ENCODE measurements around the gene STOML3.

Gene STOML3

GRCh38 chr13:38933786-38934185, 56.8 kb downstream of the STOML3 start:
- no peak overlapping the region for H3K4me3 ChIP-seq (ENCODE audit: low read length in 2 of 2)
- no peak for DNase-seq (ENCODE audit: low spot score)
- H4K8ac ChIP-seq (ENCODE audit: low read depth, low read length) = no peak overlapping the region

GRCh38 chr13:38922170-38922569, 68.5 kb downstream of the STOML3 start:
- no peaks in the 10 kb centered on the region for H3K27me3 ChIP-seq (ENCODE audit: control insufficient read depth in 3 of 3, insufficient read depth in 3 of 3, low read depth in 1 of 3, low read length in 3 of 3)
- H2AFZ ChIP-seq (ENCODE audit: low read length) = peak overlapping the region; percentile 65
- H3K14ac ChIP-seq (ENCODE audit: low read length) = no peak overlapping the region
- peaks cover 3 to 5% of the 10 kb centered on the region in 2 donors for H3K4me1 ChIP-seq (ENCODE audit: control insufficient read depth in 2 of 2, insufficient read depth in 1 of 2, low read depth in 1 of 2, low read length in 2 of 2)
- H4K91ac ChIP-seq (ENCODE audit: low read depth, low read length, poor library complexity) = no peak overlapping the region
- no peak overlapping the region for H3K23ac ChIP-seq (ENCODE audit: low read depth, low read length, poor library complexity)
- no peaks in the 10 kb centered on the region for H3K79me1 ChIP-seq (ENCODE audit: low read depth, low read length)
- no peak overlapping the region for H2BK5ac ChIP-seq (ENCODE audit: low read length)
- H2BK120ac ChIP-seq (ENCODE audit: low read depth, low read length) = no peak overlapping the region
- H2AK5ac ChIP-seq (ENCODE audit: low read depth, low read length) = no peak overlapping the region
- H3K4me3 ChIP-seq (ENCODE audit: low read length in 2 of 2) = no peak overlapping the region
- H2BK12ac ChIP-seq (ENCODE audit: low read length) = no peak overlapping the region
- no peak overlapping the region for H3K4ac ChIP-seq (ENCODE audit: low read length)
- peaks cover 0 to 1% of the 10 kb centered on the region in 2 donors for H3K36me3 ChIP-seq (replicated peaks in 1 of 2; ENCODE audit: control insufficient read depth in 2 of 2, insufficient read depth in 2 of 2, low read length in 2 of 2)
- DNase-seq (ENCODE audit: low spot score) = no peak
- WGBS, 2 donors (ENCODE audit: extremely low coverage in 2 of 2, insufficient read length in 2 of 2, insufficient replicate concordance in 1 of 2) = no CpG with 5 or more reads among the region's 1 CpG
- H3K18ac ChIP-seq (ENCODE audit: low read length) = no peak overlapping the region
- H4K8ac ChIP-seq (ENCODE audit: low read depth, low read length) = no peak overlapping the region
- H3K9me3 ChIP-seq (replicated peaks in 1 of 2; ENCODE audit: control insufficient read depth in 2 of 2, insufficient read depth in 1 of 2, low read depth in 1 of 2, low read length in 2 of 2) = peaks cover 0 to 2% of the 10 kb centered on the region in 2 donors
- H3K27ac ChIP-seq (replicated peaks; ENCODE audit: low read length) = no peak overlapping the region
- H2BK15ac ChIP-seq (ENCODE audit: low read length) = no peak overlapping the region
- no peak overlapping the region for H3K4me2 ChIP-seq (ENCODE audit: insufficient read depth, low read length, poor library complexity, severe bottlenecking)
- H3K9ac ChIP-seq (ENCODE audit: low read depth, low read length, poor library complexity) = no peak overlapping the region

More at GRCh38 chr13:38933786-38934185, 56.8 kb downstream of the STOML3 start:
- H3K4me1 ChIP-seq (ENCODE audit: control insufficient read depth in 2 of 2, insufficient read depth in 1 of 2, low read depth in 1 of 2, low read length in 2 of 2) = peaks cover 0 to 9% of the 10 kb centered on the region in 2 donors
- H2BK120ac ChIP-seq (ENCODE audit: low read depth, low read length) = no peak overlapping the region
- H3K4ac ChIP-seq (ENCODE audit: low read length) = no peak overlapping the region
- no peak overlapping the region for H2BK5ac ChIP-seq (ENCODE audit: low read length)
- H3K9me3 ChIP-seq (replicated peaks in 1 of 2; ENCODE audit: control insufficient read depth in 2 of 2, insufficient read depth in 1 of 2, low read depth in 1 of 2, low read length in 2 of 2) = no peaks in the 10 kb centered on the region
- H2BK12ac ChIP-seq (ENCODE audit: low read length) = no peak overlapping the region
- H3K27me3 ChIP-seq (ENCODE audit: control insufficient read depth in 3 of 3, insufficient read depth in 3 of 3, low read depth in 1 of 3, low read length in 3 of 3) = no peaks in the 10 kb centered on the region
- H4K91ac ChIP-seq (ENCODE audit: low read depth, low read length, poor library complexity) = no peak overlapping the region
- H3K14ac ChIP-seq (ENCODE audit: low read length) = no peak overlapping the region
- no peak overlapping the region for H2BK15ac ChIP-seq (ENCODE audit: low read length)
- no peak overlapping the region for H2AK5ac ChIP-seq (ENCODE audit: low read depth, low read length)
- H3K4me2 ChIP-seq (ENCODE audit: insufficient read depth, low read length, poor library complexity, severe bottlenecking) = no peak overlapping the region
- H3K36me3 ChIP-seq (replicated peaks in 1 of 2; ENCODE audit: control insufficient read depth in 2 of 2, insufficient read depth in 2 of 2, low read length in 2 of 2) = no peaks in the 10 kb centered on the region
- no peak overlapping the region for H2AFZ ChIP-seq (ENCODE audit: low read length)
- H3K79me1 ChIP-seq (ENCODE audit: low read depth, low read length) = no peaks in the 10 kb centered on the region
- H3K23ac ChIP-seq (ENCODE audit: low read depth, low read length, poor library complexity) = no peak overlapping the region
- no peak overlapping the region for H3K9ac ChIP-seq (ENCODE audit: low read depth, low read length, poor library complexity)
- H3K18ac ChIP-seq (ENCODE audit: low read length) = no peak overlapping the region
- no peak overlapping the region for H3K27ac ChIP-seq (replicated peaks; ENCODE audit: low read length)

GRCh38 chr13:38921081-38921480, 69.5 kb downstream of the STOML3 start:
- peaks cover 0 to 1% of the 10 kb centered on the region in 2 donors for H3K36me3 ChIP-seq (replicated peaks in 1 of 2; ENCODE audit: control insufficient read depth in 2 of 2, insufficient read depth in 2 of 2, low read length in 2 of 2)
- peaks cover 3 to 4% of the 10 kb centered on the region in 2 donors for H3K4me1 ChIP-seq (ENCODE audit: control insufficient read depth in 2 of 2, insufficient read depth in 1 of 2, low read depth in 1 of 2, low read length in 2 of 2)
- no peak overlapping the region for H4K8ac ChIP-seq (ENCODE audit: low read depth, low read length)
- no peak overlapping the region for H3K4ac ChIP-seq (ENCODE audit: low read length)
- no peak overlapping the region for H3K9ac ChIP-seq (ENCODE audit: low read depth, low read length, poor library complexity)
- no peak for DNase-seq (ENCODE audit: low spot score)
- no peak overlapping the region for H2BK120ac ChIP-seq (ENCODE audit: low read depth, low read length)
- H3K23ac ChIP-seq (ENCODE audit: low read depth, low read length, poor library complexity) = no peak overlapping the region
- H3K79me1 ChIP-seq (ENCODE audit: low read depth, low read length) = no peaks in the 10 kb centered on the region
- no CpG with 5 or more reads among the region's 2 CpGs for WGBS, 2 donors (ENCODE audit: extremely low coverage in 2 of 2, insufficient read length in 2 of 2, insufficient replicate concordance in 1 of 2)
- H2BK12ac ChIP-seq (ENCODE audit: low read length) = no peak overlapping the region
- H2BK5ac ChIP-seq (ENCODE audit: low read length) = no peak overlapping the region
- H3K9me3 ChIP-seq (replicated peaks in 1 of 2; ENCODE audit: control insufficient read depth in 2 of 2, insufficient read depth in 1 of 2, low read depth in 1 of 2, low read length in 2 of 2) = peaks cover 0 to 2% of the 10 kb centered on the region in 2 donors
- H3K14ac ChIP-seq (ENCODE audit: low read length) = no peak overlapping the region
- H3K18ac ChIP-seq (ENCODE audit: low read length) = no peak overlapping the region
- H3K4me3 ChIP-seq (ENCODE audit: low read length in 2 of 2) = no peak overlapping the region
- H3K27me3 ChIP-seq (ENCODE audit: control insufficient read depth in 3 of 3, insufficient read depth in 3 of 3, low read depth in 1 of 3, low read length in 3 of 3) = no peaks in the 10 kb centered on the region
- H2AK5ac ChIP-seq (ENCODE audit: low read depth, low read length) = no peak overlapping the region
- H3K27ac ChIP-seq (replicated peaks; ENCODE audit: low read length) = no peak overlapping the region
- H2AFZ ChIP-seq (ENCODE audit: low read length) = no peak overlapping the region
- no peak overlapping the region for H4K91ac ChIP-seq (ENCODE audit: low read depth, low read length, poor library complexity)
- no peak overlapping the region for H2BK15ac ChIP-seq (ENCODE audit: low read length)
- H3K4me2 ChIP-seq (ENCODE audit: insufficient read depth, low read length, poor library complexity, severe bottlenecking) = no peak overlapping the region
